SU-DHL-6 (cell line): ENCODE results near the gene PKIB.

Experiments used
- EZH2phosphoT487 ChIP-seq: fragments of 200-600 bp; sonication (generic), shearing (Covaris generic); conservative IDR thresholded peaks from 2 replicates; pipeline ENCODE4 v1.6.1; 2018; ENCODE audit warnings: mild to moderate bottlenecking, antibody characterized with exemption, low read length, moderate library complexity, mixed read lengths
- TF ChIP-seq, protein P1 (sequence below): fragments of 200-600 bp; sonication (generic); IDR thresholded peaks from one replicate; pipeline ENCODE4 v1.5.1; 2017; ENCODE audit warnings: antibody characterized with exemption, mild to moderate bottlenecking, low read length, moderate library complexity; ENCODE audit not compliant: insufficient read depth, poor library complexity, severe bottlenecking

DNA sequence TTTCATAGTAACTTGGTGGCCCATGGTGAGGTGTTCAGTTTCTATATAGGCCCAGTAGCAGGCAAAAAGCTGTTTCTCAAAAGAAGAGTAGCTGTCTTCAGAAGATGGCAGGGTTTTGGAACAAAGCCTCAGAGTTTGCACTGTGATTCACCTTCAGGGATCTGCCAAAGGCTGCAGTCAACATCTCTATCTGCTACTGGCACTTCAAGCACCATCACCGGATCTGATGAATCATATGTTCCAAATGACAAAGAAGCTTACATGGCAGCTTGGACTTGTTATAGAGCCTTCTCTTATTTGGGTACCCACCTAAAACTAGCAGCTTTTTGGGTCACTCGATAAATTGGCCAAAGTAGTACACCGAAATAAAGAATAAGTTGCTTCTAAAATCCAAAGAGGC, 39.5 kb downstream of the PKIB start:
- TF ChIP-seq, protein P1, sequence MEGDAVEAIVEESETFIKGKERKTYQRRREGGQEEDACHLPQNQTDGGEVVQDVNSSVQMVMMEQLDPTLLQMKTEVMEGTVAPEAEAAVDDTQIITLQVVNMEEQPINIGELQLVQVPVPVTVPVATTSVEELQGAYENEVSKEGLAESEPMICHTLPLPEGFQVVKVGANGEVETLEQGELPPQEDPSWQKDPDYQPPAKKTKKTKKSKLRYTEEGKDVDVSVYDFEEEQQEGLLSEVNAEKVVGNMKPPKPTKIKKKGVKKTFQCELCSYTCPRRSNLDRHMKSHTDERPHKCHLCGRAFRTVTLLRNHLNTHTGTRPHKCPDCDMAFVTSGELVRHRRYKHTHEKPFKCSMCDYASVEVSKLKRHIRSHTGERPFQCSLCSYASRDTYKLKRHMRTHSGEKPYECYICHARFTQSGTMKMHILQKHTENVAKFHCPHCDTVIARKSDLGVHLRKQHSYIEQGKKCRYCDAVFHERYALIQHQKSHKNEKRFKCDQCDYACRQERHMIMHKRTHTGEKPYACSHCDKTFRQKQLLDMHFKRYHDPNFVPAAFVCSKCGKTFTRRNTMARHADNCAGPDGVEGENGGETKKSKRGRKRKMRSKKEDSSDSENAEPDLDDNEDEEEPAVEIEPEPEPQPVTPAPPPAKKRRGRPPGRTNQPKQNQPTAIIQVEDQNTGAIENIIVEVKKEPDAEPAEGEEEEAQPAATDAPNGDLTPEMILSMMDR, result no peak
- TF ChIP-seq EZH2phosphoT487, result no peak
